ENCODE measurements around the gene LMCD1.

GRCh38 chr3:8517487-8517886 lies 15.9 kb downstream of the LMCD1 start:
- TF ChIP-seq, protein P1, sequence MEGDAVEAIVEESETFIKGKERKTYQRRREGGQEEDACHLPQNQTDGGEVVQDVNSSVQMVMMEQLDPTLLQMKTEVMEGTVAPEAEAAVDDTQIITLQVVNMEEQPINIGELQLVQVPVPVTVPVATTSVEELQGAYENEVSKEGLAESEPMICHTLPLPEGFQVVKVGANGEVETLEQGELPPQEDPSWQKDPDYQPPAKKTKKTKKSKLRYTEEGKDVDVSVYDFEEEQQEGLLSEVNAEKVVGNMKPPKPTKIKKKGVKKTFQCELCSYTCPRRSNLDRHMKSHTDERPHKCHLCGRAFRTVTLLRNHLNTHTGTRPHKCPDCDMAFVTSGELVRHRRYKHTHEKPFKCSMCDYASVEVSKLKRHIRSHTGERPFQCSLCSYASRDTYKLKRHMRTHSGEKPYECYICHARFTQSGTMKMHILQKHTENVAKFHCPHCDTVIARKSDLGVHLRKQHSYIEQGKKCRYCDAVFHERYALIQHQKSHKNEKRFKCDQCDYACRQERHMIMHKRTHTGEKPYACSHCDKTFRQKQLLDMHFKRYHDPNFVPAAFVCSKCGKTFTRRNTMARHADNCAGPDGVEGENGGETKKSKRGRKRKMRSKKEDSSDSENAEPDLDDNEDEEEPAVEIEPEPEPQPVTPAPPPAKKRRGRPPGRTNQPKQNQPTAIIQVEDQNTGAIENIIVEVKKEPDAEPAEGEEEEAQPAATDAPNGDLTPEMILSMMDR (conservative IDR thresholded peaks at IDR 0.05 in 1 of 2, IDR thresholded peaks at IDR 0.05 in 1 of 2; ENCODE audit: low read depth in 1 of 2, low read length in 2 of 2) = no peak
- TF ChIP-seq EZH2 (IDR thresholded peaks at IDR 0.05; ENCODE audit: low read length, missing control alignments) = no peak
